H54 (cell line): Measurements from ENCODE around the gene SFXN1.

ENCODE experiments used
- DNase-seq: peaks from one replicate; pipeline ENCODE4 v3.0.0; 2011; ENCODE audit warnings: low spot score, mixed read lengths; ENCODE audit not compliant: insufficient read length
- FAIRE-seq: peaks from 3 replicates; lab custom pipeline; 2011; peaks lifted over from hg19 to GRCh38; lab: Jason Lieb, UNC
- POLR2A ChIP-seq: IDR thresholded peaks from 2 replicates; pipeline ENCODE4 v1.6.1; 2011; ENCODE audit warnings: low read depth, mild to moderate bottlenecking, low read length

SFXN1 gene

GRCh38 chr5:175550055-175550805, 71.9 kb downstream of the SFXN1 start:
- no peak for FAIRE-seq
- TF ChIP-seq POLR2A = no peak
- DNase-seq = no peak

GRCh38 chr5:175551266-175551665, 72.9 kb downstream of the SFXN1 start:
- DNase-seq (no peak), FAIRE-seq (no peak)
- no peak for TF ChIP-seq POLR2A

GRCh38 chr5:175554296-175554695, 75.9 kb downstream of the SFXN1 start:
- no peak for TF ChIP-seq POLR2A
- FAIRE-seq (no peak), DNase-seq (no peak)

GRCh38 chr5:175555168-175555785, 76.9 kb downstream of the SFXN1 start:
- TF ChIP-seq POLR2A = no peak
- no peak for FAIRE-seq
- DNase-seq = no peak

- FAIRE-seq = no peak
- DNase-seq = no peak
- TF ChIP-seq POLR2A = no peak
These were observed 78.4 kb downstream of the SFXN1 start for GRCh38 chr5:175556794-175557193.

GRCh38 chr5:175557778-175558177, 79.4 kb downstream of the SFXN1 start:
- FAIRE-seq = no peak
- TF ChIP-seq POLR2A = no peak
- DNase-seq = no peak

GRCh38 chr5:175558801-175559480, 80.6 kb downstream of the SFXN1 start:
- TF ChIP-seq POLR2A = no peak
- DNase-seq = no peak
- no peak for FAIRE-seq

- FAIRE-seq (no peak), DNase-seq (no peak)
- no peak for TF ChIP-seq POLR2A
These were observed 81.7 kb downstream of the SFXN1 start for GRCh38 chr5:175560011-175560410.

GRCh38 chr5:175561085-175561484, 82.7 kb downstream of the SFXN1 start:
- FAIRE-seq = no peak
- no peak for TF ChIP-seq POLR2A
- no peak for DNase-seq

- FAIRE-seq = no peak
These were observed 86.4 kb downstream of the SFXN1 start for GRCh38 chr5:175564716-175565115.

GRCh38 chr5:175566697-175567096, 88.3 kb downstream of the SFXN1 start:
- TF ChIP-seq POLR2A = no peak
- no peak for DNase-seq
- FAIRE-seq = no peak

More at GRCh38 chr5:175564716-175565115, 86.4 kb downstream of the SFXN1 start:
- DNase-seq = no peak
- TF ChIP-seq POLR2A = no peak

- FAIRE-seq (no peak), DNase-seq (no peak)
- no peak for TF ChIP-seq POLR2A
These were observed 89.6 kb downstream of the SFXN1 start for GRCh38 chr5:175567954-175568353.

- no peak for FAIRE-seq
These were observed 91.3 kb downstream of the SFXN1 start for GRCh38 chr5:175569701-175570100.

GRCh38 chr5:175572886-175573285, 94.5 kb downstream of the SFXN1 start:
- FAIRE-seq = no peak
- TF ChIP-seq POLR2A = no peak
- no peak for DNase-seq

More at GRCh38 chr5:175569701-175570100, 91.3 kb downstream of the SFXN1 start:
- no peak for DNase-seq
- TF ChIP-seq POLR2A = no peak
